NOMO-1 (cell line): ENCODE measurements around the gene ACACB.

Source experiments
- DNase-seq, 2 experiments: peaks; one replicate each; lab custom pipeline; 2025; ENCODE audit not compliant: unreplicated experiment in 2 of 2; lab: John Stamatoyannopoulos, UW

Gene ACACB

GRCh38 chr12:109109746-109110350, 6.5 kb upstream of the ACACB start:
- no peak for DNase-seq

GRCh38 chr12:109110988-109111495, 5.3 kb upstream of the ACACB start:
- DNase-seq: no peak

GRCh38 chr12:109112720-109113465, 3.5 kb upstream of the ACACB start:
- DNase-seq: no peak

- DNase-seq: no peak
Observed at GRCh38 chr12:109113661-109114321, 2.6 kb upstream of the ACACB start.

GRCh38 chr12:109114644-109115043, 1.7 kb upstream of the ACACB start:
- DNase-seq: no peak

- no peak for DNase-seq
Observed at GRCh38 chr12:109115404-109115757, 1.0 kb upstream of the ACACB start.

GRCh38 chr12:109116611-109116949, 193 bp downstream of the ACACB start:
- DNase-seq: no peak

GRCh38 chr12:109120095-109120494, 3.7 kb downstream of the ACACB start:
- DNase-seq: no peak

- no peak for DNase-seq
Observed at GRCh38 chr12:109120557-109120956, 4.2 kb downstream of the ACACB start.

- DNase-seq: no peak
Observed at GRCh38 chr12:109121346-109121880, 5.0 kb downstream of the ACACB start.

- DNase-seq: no peak
Observed at GRCh38 chr12:109124878-109125648, 8.7 kb downstream of the ACACB start.

- DNase-seq: no peak
Observed at GRCh38 chr12:109125791-109126190, 9.4 kb downstream of the ACACB start.

- no peak for DNase-seq
Observed at GRCh38 chr12:109126784-109127183, 10.4 kb downstream of the ACACB start.

GRCh38 chr12:109127533-109128242, 11.3 kb downstream of the ACACB start:
- no peak for DNase-seq

- DNase-seq: no peak
Observed at GRCh38 chr12:109130297-109131153, 14.1 kb downstream of the ACACB start.

GRCh38 chr12:109131154-109132050, 15.0 kb downstream of the ACACB start:
- no peak for DNase-seq

GRCh38 chr12:109134186-109134917, 18.0 kb downstream of the ACACB start:
- no peak for DNase-seq

- no peak for DNase-seq
Observed at GRCh38 chr12:109137055-109137454, 20.7 kb downstream of the ACACB start.
